H1 (cell line): ENCODE measurements around the gene TFEC. TPM values are rescaled to one million over a fixed set of nuclear protein-coding genes. Genes with fewer than 3 reads are reported as not detected.

Experiments
- CTCF ChIA-PET: fragments of 300-600 bp; sonication (Branson Sonifier 250); formaldehyde crosslinking; loops from one replicate; lab custom pipeline; 2021; ENCODE audit not compliant: partially characterized antibody; lab: Charles Lee
- POLR2A ChIA-PET: fragments of 300-600 bp; sonication (Branson Sonifier 250); formaldehyde crosslinking; loops from one replicate; lab custom pipeline; 2021; ENCODE audit warnings: inconsistent platforms; ENCODE audit not compliant: partially characterized antibody; lab: Charles Lee
- DNase-seq, 2 experiments: peaks; one replicate each; pipeline versions ENCODE4 v3.0.0 to v3.0.0-alpha.2; 2010 to 2022; ENCODE audit warnings: low spot score in 2 of 2, low read depth in 1 of 2, mixed read lengths in 1 of 2
- FAIRE-seq: peaks from 2 replicates; lab custom pipeline; 2011; peaks lifted over from hg19 to GRCh38; lab: Jason Lieb, UNC
- H2AFZ ChIP-seq: 2 replicates; pipeline ENCODE4 v1.8.1; 2012; ENCODE audit warnings: low read length, inconsistent platforms
- H2AK5ac ChIP-seq: 2 replicates; pipeline ENCODE4 v1.6.1; 2013; ENCODE audit warnings: low read depth, low read length
- H2BK120ac ChIP-seq: replicated peaks from 2 replicates; pipeline ENCODE3; 2013; ENCODE audit warnings: low read depth, low read length, inconsistent platforms
- H2BK12ac ChIP-seq: 2 replicates; pipeline ENCODE4 v1.6.1; 2013; ENCODE audit warnings: low read depth, low read length
- H2BK15ac ChIP-seq: 2 replicates; pipeline ENCODE4 v1.6.1; 2013; ENCODE audit warnings: low read length
- H2BK20ac ChIP-seq: 2 replicates; pipeline ENCODE4 v1.6.1; 2013; ENCODE audit warnings: low read length
- H2BK5ac ChIP-seq: 2 replicates; pipeline ENCODE4 v1.6.1; 2013; ENCODE audit warnings: low read depth, low read length
- H3K14ac ChIP-seq: 2 replicates; pipeline ENCODE4 v1.6.1; 2013; ENCODE audit warnings: inconsistent platforms; ENCODE audit not compliant: insufficient read length
- H3K18ac ChIP-seq: 2 replicates; pipeline ENCODE4 v1.6.1; 2013; ENCODE audit warnings: low read length; ENCODE audit errors: extremely low read depth
- H3K23ac ChIP-seq: 2 replicates; pipeline ENCODE4 v1.6.1; 2013; ENCODE audit warnings: inconsistent platforms; ENCODE audit not compliant: insufficient read length
- H3K23me2 ChIP-seq: 2 replicates; pipeline ENCODE4 v1.6.1; 2013; ENCODE audit warnings: low read depth, low read length
- H3K27ac ChIP-seq: 2 replicates; pipeline ENCODE4 v1.6.1; 2011; ENCODE audit warnings: low read depth, low read length, inconsistent platforms
- H3K27me3 ChIP-seq, 4 experiments: replicated peaks in 1 of 4; 1 replicate in 1 of 4; 2 replicates in 3 of 4; pipeline versions ENCODE4 v1.6.1 to v1.8.1; 2011 to 2013; ENCODE audit warnings: low read length in 3 of 4, mild to moderate bottlenecking in 3 of 4, inconsistent platforms in 2 of 4, mixed read lengths in 2 of 4, moderate library complexity in 1 of 4; ENCODE audit not compliant: control insufficient read depth in 3 of 4, insufficient read depth in 3 of 4; ENCODE audit errors: extremely low read depth in 1 of 4
- H3K36me3 ChIP-seq, 4 experiments: 2 replicates each; pipeline versions ENCODE4 v1.6.1 to v1.8.1; 2011 to 2013; ENCODE audit warnings: mild to moderate bottlenecking in 4 of 4, low read length in 3 of 4, moderate library complexity in 2 of 4, control low read depth in 1 of 4, inconsistent platforms in 1 of 4; ENCODE audit not compliant: insufficient read depth in 4 of 4, control insufficient read depth in 2 of 4
- H3K4ac ChIP-seq: replicated peaks from 2 replicates; pipeline ENCODE3; 2013; ENCODE audit warnings: low read length, low read depth, mixed read lengths, inconsistent platforms; ENCODE audit not compliant: insufficient read length
- H3K4me1 ChIP-seq, 4 experiments: replicated peaks in 1 of 4; 1 replicate in 1 of 4; 2 replicates in 3 of 4; pipeline versions ENCODE4 v1.6.1 to v1.8.1; 2011 to 2013; ENCODE audit warnings: low read length in 3 of 4, inconsistent platforms in 2 of 4, mixed read lengths in 1 of 4; ENCODE audit not compliant: insufficient read depth in 4 of 4, control insufficient read depth in 3 of 4
- H3K4me2 ChIP-seq, 2 experiments: 2 replicates each; pipeline versions ENCODE4 v1.6.1 to v1.8.1; 2011 to 2013; ENCODE audit warnings: low read depth in 2 of 2, low read length in 2 of 2, control low read depth in 1 of 2, inconsistent platforms in 1 of 2, mild to moderate bottlenecking in 1 of 2; ENCODE audit not compliant: insufficient read depth in 1 of 2
- H3K4me3 ChIP-seq, 4 experiments: fragments of 200-600, 300-600 bp in 1 of 4; sonication (generic), shearing (Covaris generic), sonication (Bioruptor Twin) in 1 of 4; 2 replicates each; pipeline versions ENCODE4 v1.5.1 to v1.8.1; 2011 to 2016; ENCODE audit warnings: low read length in 4 of 4, low read depth in 3 of 4, control low read depth in 2 of 4, inconsistent platforms in 2 of 4, mild to moderate bottlenecking in 2 of 4, mixed read lengths in 1 of 4, moderate library complexity in 1 of 4; ENCODE audit not compliant: insufficient read depth in 2 of 4; ENCODE audit errors: extremely low read depth in 1 of 4
- H3K56ac ChIP-seq: replicated peaks from 2 replicates; pipeline ENCODE3; 2013; ENCODE audit warnings: low read depth, mild to moderate bottlenecking, mixed read lengths, low read length, inconsistent platforms; ENCODE audit not compliant: insufficient read length
- H3K79me1 ChIP-seq: 2 replicates; pipeline ENCODE4 v1.6.1; 2013; ENCODE audit warnings: low read depth, low read length, control low read depth
- H3K79me2 ChIP-seq, 2 experiments: 2 replicates each; pipeline versions ENCODE4 v1.6.1 to v1.8.1; 2012 to 2013; ENCODE audit warnings: low read length in 2 of 2, mild to moderate bottlenecking in 2 of 2, inconsistent platforms in 1 of 2; ENCODE audit not compliant: insufficient read depth in 2 of 2, control insufficient read depth in 1 of 2
- H3K9ac ChIP-seq, 4 experiments: replicated peaks in 1 of 4; 1 replicate in 1 of 4; 2 replicates in 3 of 4; pipeline versions ENCODE4 v1.6.1 to v1.8.1; 2011 to 2013; ENCODE audit warnings: low read depth in 3 of 4, low read length in 3 of 4, control low read depth in 2 of 4, mild to moderate bottlenecking in 2 of 4, moderate library complexity in 2 of 4, inconsistent platforms in 1 of 4; ENCODE audit errors: extremely low read depth in 1 of 4
- H3K9me3 ChIP-seq, 2 experiments: 2 replicates each; pipeline versions ENCODE4 v1.6.1 to v1.8.1; 2012 to 2013; ENCODE audit warnings: mild to moderate bottlenecking in 2 of 2, moderate library complexity in 2 of 2, control low read depth in 1 of 2, inconsistent platforms in 1 of 2, low read depth in 1 of 2, low read length in 1 of 2, mixed read lengths in 1 of 2; ENCODE audit not compliant: insufficient read depth in 2 of 2
- H4K20me1 ChIP-seq, 2 experiments: replicated peaks in 1 of 2; 2 replicates each; pipeline versions ENCODE3 to v1.8.1; 2011 to 2013; ENCODE audit warnings: inconsistent platforms in 2 of 2, low read length in 2 of 2, mild to moderate bottlenecking in 1 of 2; ENCODE audit not compliant: insufficient read depth in 2 of 2, control insufficient read depth in 1 of 2
- H4K5ac ChIP-seq: 2 replicates; pipeline ENCODE4 v1.6.1; 2013; ENCODE audit warnings: low read length, low read depth, mixed read lengths, inconsistent platforms; ENCODE audit not compliant: insufficient read length
- H4K8ac ChIP-seq: 2 replicates; pipeline ENCODE4 v1.8.0; 2013; ENCODE audit warnings: mild to moderate bottlenecking, moderate library complexity, low read length, inconsistent platforms; ENCODE audit not compliant: insufficient read depth; ENCODE audit errors: extremely low read depth
- H4K91ac ChIP-seq: replicated peaks from 2 replicates; pipeline ENCODE3; 2013; ENCODE audit warnings: low read length, mixed read lengths, inconsistent platforms; ENCODE audit not compliant: insufficient read length
- ASH2L ChIP-seq: fragments of 200-600, 300-600 bp; sonication (generic); IDR thresholded peaks from one replicate; pipeline ENCODE4 v1.7.1; 2017; ENCODE audit warnings: low read length
- CBX8 ChIP-seq: fragments of 300-800, 300-1000 bp; sonication (generic); IDR thresholded peaks from 2 replicates; pipeline ENCODE4 v1.7.1; 2016; ENCODE audit warnings: low read depth, low read length, borderline replicate concordance
- CEBPB ChIP-seq: IDR thresholded peaks from 2 replicates; pipeline ENCODE4 v1.6.1; 2012; ENCODE audit warnings: low read depth, low read length
- CHD1 ChIP-seq: IDR thresholded peaks from 2 replicates; pipeline ENCODE4 v1.6.1; 2012; ENCODE audit warnings: low read depth, low read length, improper control_type of control experiment
- EP300 ChIP-seq, 2 experiments: IDR thresholded peaks; 1 replicate in 1 of 2; 2 replicates in 1 of 2; pipeline ENCODE4 v1.6.1; 2011 to 2012; ENCODE audit warnings: low read depth in 2 of 2, low read length in 2 of 2, mild to moderate bottlenecking in 2 of 2, borderline replicate concordance in 1 of 2, inconsistent platforms in 1 of 2, moderate library complexity in 1 of 2
- JUN ChIP-seq: IDR thresholded peaks from 2 replicates; pipeline ENCODE4 v1.6.1; 2011; ENCODE audit warnings: low read depth, mild to moderate bottlenecking, improper control_type of control experiment, low read length
- KDM4A ChIP-seq: IDR thresholded peaks from one replicate; pipeline ENCODE4 v1.7.1; 2012; ENCODE audit warnings: low read depth, mild to moderate bottlenecking, moderate library complexity, low read length, inconsistent platforms; ENCODE audit not compliant: severe bottlenecking
- KDM5A ChIP-seq: fragments of 200-600 bp; IDR thresholded peaks from 2 replicates; pipeline ENCODE4 v1.7.1; 2012; ENCODE audit warnings: mild to moderate bottlenecking, low read length, inconsistent platforms, mixed read lengths
- MAFK ChIP-seq: IDR thresholded peaks from 2 replicates; pipeline ENCODE4 v1.6.1; 2012; ENCODE audit warnings: low read depth, mild to moderate bottlenecking, improper control_type of control experiment, low read length
- MAX ChIP-seq: IDR thresholded peaks from 2 replicates; pipeline ENCODE4 v1.6.1; 2012; ENCODE audit warnings: inconsistent platforms
- NRF1 ChIP-seq: IDR thresholded peaks from 2 replicates; pipeline ENCODE4 v1.6.1; 2011; ENCODE audit warnings: mild to moderate bottlenecking, low read depth, low read length, improper control_type of control experiment
- POLR2A ChIP-seq, 2 experiments: IDR thresholded peaks; 1 replicate in 1 of 2; 2 replicates in 1 of 2; pipeline ENCODE4 v1.6.1; 2011; ENCODE audit warnings: low read depth in 2 of 2, low read length in 2 of 2, mild to moderate bottlenecking in 2 of 2; ENCODE audit errors: control extremely low read depth in 1 of 2
- SAP30 ChIP-seq: fragments of 300-600 bp; sonication (generic); IDR thresholded peaks from 2 replicates; pipeline ENCODE4 v1.7.1; 2012; ENCODE audit warnings: low read length, moderate library complexity, mild to moderate bottlenecking, inconsistent platforms; ENCODE audit not compliant: insufficient read depth, insufficient replicate concordance
- SP2 ChIP-seq: IDR thresholded peaks from 2 replicates; pipeline ENCODE4 v1.6.1; 2012; ENCODE audit warnings: mild to moderate bottlenecking, low read length, inconsistent platforms
- polyA plus RNA-seq, 7 experiments: library from polyadenylated mRNA; depleted of rRNA in 3 of 7; stranded (reverse) in 5 of 7; unstranded in 2 of 7; fragments of >200 nt in 5 of 7; fragments of 200-250 nt in 2 of 7; gene quantifications; 1 replicate in 5 of 7; 2 replicates in 1 of 7; 4 replicates in 1 of 7; pipeline versions ENCODE4 v1.2.1 to v1.2.3, GENCODE V29; 2011 to 2013; ENCODE audit warnings: missing spikeins in 2 of 7, mixed read lengths in 2 of 7
- total RNA-seq: library from RNA; stranded (reverse); fragmentation: NEBNext Ultra II Directional; extraction: Animal tissue kit (Norgen Biotek cat#: 25700); gene quantifications from 2 replicates; pipeline ENCODE4 v1.2.1, GENCODE V29; 2021

The TFEC gene
- total and polyA plus RNA-seq, 2 of the 8 experiments (the other 6 are each of a cell fraction or from before 2014, with no cell fraction given), result not detected

DNA sequence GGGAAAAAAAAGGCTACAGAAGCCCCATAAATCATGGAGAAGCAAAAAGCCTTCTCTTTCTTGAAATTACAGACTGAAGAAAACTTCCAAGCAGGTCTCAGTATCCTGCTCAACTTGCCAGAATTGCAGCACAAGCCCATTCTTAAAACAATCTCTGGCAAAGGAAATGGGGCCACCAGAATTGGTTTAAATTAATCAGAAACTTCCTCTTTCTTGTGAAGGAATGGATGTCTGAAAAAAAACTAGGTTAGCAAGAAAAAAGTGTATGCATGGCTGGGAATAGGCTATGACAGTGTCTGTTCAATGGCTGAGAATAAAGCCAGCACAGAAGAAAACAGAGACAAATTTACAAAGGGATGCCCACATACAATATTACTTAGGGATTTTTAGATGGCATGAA lies 59.1 kb downstream of the TFEC start:
- H3K4me1 ChIP-seq, result no peaks in the 10 kb centered on the region
- no peak for DNase-seq
- H3K9me3 ChIP-seq, result no peaks in the 10 kb centered on the region
- no peak overlapping the region for H2BK15ac ChIP-seq
- H2BK12ac ChIP-seq, result no peak overlapping the region
- H2BK120ac ChIP-seq, result no peak overlapping the region
- H3K79me1 ChIP-seq, result no peaks in the 10 kb centered on the region
- H3K27ac ChIP-seq, result no peak overlapping the region
- POLR2A ChIA-PET, result no interaction called here
- CTCF ChIA-PET, result interaction anchor here (1.0 kb wide), 1 partner anchor 60 kb away, joined by 3 read pairs; no protein-coding TSS in a partner anchor
- H4K5ac ChIP-seq, result no peak overlapping the region
- no peak overlapping the region for H2BK5ac ChIP-seq
- H2BK20ac ChIP-seq, result no peak overlapping the region
- no peaks in the 10 kb centered on the region for H3K36me3 ChIP-seq
- no peak overlapping the region for H4K8ac ChIP-seq
- H3K23me2 ChIP-seq, result no peaks in the 10 kb centered on the region
- no peak overlapping the region for H3K18ac ChIP-seq
- no peak overlapping the region for H4K91ac ChIP-seq
- FAIRE-seq, result no peak
- H3K14ac ChIP-seq, result no peak overlapping the region
- H3K4me3 ChIP-seq, result no peak overlapping the region
- no peak overlapping the region for H3K4ac ChIP-seq
- H2AFZ ChIP-seq, result no peak overlapping the region; the same call in 1 of the 2 replicates
- TF ChIP-seq CEBPB, result no peak
- TF ChIP-seq NRF1, result no peak
- TF ChIP-seq ASH2L, result no peak
- TF ChIP-seq MAFK, result no peak
- no peak for TF ChIP-seq SP2
- TF ChIP-seq EP300 (IDR thresholded peaks at IDR 0.05; ENCODE audit: borderline replicate concordance in 1 of 2, low read depth in 2 of 2, low read length in 2 of 2), result no peak
- no peak for TF ChIP-seq MAX
- no peak for TF ChIP-seq CBX8
- no peak for TF ChIP-seq CHD1
- no peak for TF ChIP-seq JUN
- TF ChIP-seq KDM4A, result no peak
- no peak for TF ChIP-seq POLR2A (IDR thresholded peaks at IDR 0.05; ENCODE audit: control extremely low read depth in 1 of 2, low read depth in 2 of 2, low read length in 2 of 2)
- TF ChIP-seq SAP30, result no peak
- TF ChIP-seq KDM5A, result no peak
- H3K79me2 ChIP-seq, result no peaks in the 10 kb centered on the region
- H3K9ac ChIP-seq, result no peak overlapping the region
- no peaks in the 10 kb centered on the region for H4K20me1 ChIP-seq
- H3K56ac ChIP-seq, result no peak overlapping the region
- H2AK5ac ChIP-seq, result no peak overlapping the region
- H3K27me3 ChIP-seq, result no peaks in the 10 kb centered on the region
- H3K23ac ChIP-seq, result no peak overlapping the region
- H3K4me2 ChIP-seq, result no peak overlapping the region
